ENCODE data around the gene QSOX1.

QSOX1 gene

DNA sequence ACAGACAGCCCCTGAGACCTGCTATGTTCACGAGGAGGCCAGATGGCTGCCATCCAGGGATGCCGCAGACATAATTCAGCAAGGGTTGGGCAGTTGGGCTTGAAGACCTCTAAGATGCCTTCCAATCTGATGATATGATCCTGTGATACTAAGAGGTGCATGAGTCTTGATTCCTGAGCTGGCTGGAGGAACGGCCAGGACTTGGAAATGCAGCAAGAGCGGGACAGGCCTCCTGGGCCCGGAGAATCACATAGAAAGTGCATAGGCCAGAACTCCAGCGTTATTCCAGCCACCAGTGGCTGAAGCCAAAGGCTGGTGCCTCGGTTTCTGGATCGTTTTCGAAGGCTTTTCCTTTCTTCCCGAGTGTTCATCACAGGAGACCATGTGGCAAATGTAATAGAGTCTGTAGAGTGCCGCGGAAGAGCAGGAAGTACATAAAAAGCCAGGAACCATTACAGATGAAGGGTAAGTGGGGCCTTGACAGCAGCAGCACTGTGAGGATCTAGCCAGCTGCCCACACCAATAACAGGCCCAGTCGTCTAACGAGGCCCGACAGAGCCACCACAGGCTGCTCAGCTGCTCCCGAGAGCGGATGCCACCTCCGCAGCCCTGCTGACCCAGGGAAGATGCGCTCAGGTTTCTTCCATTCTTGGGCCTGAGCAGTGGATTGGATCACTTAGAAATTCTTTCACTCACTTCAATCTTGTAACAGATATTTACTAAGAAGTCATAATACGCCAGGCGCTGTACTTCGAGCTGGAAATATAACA is 61.4 kb downstream of the QSOX1 start:
- no peak for DNase-seq (ENCODE audit: low read depth)

DNA sequence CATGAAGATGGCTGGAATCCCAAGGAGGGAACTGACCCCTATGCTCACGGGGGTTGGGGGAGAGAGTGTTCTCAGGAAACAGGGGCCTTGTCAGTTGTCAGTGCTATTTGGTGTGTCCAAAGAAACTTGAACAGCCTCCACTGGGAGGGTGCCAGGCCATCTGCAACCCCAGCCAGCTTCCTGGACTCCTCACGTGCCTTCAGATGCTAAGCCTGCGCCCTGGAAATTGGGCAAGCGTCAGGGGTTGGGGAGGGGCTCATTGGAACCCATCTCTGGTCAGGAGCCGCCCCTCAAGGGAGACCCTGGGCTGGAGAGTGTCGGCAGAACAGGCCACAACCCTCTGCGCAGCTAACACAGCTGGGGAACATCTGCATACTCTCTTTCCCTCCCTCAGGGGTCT is 62.3 kb downstream of the QSOX1 start:
- DNase-seq (ENCODE audit: low read depth), result no peak

DNA sequence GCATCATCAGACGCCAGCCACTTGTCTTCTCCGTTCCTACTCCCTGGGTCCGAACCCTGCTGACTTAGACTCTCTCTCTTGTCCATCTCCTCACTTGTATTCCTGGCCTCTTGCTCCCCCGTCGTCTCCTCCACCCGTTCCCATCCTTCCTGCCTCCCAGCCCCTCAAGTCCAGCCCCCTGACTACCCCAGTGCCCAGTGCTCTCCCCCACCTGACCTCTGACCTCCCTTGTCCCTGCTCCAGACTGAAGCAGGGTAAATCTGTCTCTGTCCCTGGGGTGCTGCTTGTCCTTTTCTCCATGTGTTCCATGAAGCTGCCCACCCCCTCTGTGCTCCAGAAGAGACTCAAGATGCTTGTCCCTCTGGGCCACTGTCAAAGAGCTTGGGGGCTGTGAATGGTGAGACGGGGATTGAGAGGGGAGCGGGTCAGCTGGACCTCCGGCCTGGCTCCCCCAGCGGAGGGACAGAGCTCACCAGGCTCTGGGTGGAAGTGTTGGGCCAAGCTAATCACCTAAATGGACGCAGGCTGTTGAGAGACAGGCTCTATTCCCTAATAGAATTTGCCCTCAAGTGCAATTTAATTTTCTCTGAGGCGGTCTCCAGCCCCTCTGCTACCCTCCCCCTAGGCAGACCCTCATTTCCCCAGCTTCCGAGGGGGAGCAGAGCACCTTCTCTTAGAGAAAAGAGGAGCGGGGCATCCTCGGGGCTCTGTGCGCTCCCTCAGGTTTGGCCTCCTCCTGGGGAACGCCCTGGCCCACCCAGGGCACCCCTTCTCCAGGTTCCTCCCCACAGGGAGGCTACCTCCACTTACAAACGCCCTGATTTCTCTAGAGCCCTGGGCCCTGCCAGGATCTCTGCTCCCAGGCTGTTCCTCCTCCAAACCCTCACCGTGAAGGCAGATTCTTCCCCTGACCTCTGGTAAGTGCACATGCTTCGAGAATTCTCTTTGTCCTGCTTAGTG is 64.4 kb downstream of the QSOX1 start:
- DNase-seq (ENCODE audit: low read depth), result no peak

DNA sequence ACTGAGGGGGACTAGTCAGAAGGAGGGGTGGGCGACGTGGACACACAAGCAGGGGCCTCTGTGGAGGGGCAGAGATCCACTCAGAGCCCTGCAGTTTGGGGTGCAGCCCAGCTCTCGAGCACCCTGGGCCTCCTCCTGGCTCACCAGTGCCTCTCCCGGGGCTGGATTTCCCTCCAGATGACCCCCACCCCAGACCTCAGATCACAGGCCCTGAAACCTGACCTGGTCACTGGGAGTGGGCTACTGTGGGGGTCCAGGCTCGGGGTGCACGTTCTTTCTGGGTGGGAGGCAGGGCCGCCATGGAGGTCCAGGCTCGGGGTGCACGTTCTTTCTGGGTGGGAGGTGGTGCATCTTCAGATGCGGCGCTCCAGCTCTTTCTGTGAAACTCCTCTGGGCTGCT is 65.1 kb downstream of the QSOX1 start:
- no peak for DNase-seq (ENCODE audit: low read depth)

DNA sequence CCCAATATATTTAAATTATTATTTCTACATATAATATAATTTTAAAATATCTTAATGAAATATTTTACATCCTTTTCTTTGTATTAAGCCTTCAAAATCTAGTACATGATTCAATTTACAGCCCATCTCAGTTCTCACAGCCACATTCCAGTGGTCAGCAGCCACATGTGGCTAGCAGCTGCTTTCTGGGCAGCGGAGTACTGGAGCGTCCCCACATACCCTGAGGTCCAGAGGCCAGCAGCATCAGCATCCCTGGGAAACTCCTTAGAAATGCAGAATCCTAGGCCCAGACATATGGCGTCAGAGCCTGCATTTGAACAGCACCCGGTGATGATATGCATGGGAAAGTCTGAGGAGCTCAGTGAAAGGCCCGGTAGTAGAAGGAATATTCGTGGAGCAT is 66.8 kb downstream of the QSOX1 start:
- no peak for DNase-seq (ENCODE audit: low read depth)

DNA sequence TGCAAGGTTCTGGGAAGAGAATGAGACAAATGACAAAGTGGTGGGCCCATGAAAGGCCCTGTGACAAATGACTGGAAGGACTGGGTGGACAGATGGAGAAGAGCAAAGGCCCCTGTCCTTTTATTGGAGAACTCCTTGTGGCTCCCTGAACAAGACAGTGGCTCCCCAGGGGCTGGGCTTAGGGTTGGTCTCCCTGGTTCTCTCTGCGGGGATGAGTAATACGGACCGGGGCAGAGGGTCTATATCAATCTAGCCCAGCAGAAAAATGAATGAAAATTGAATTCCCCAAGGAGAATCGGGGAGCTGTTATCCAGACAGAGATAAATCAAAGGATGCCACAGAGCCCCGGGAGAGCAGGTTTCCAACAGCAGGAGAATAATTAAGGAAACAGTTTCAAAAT is 70.2 kb downstream of the QSOX1 start:
- no peak for DNase-seq (ENCODE audit: low read depth)

DNA sequence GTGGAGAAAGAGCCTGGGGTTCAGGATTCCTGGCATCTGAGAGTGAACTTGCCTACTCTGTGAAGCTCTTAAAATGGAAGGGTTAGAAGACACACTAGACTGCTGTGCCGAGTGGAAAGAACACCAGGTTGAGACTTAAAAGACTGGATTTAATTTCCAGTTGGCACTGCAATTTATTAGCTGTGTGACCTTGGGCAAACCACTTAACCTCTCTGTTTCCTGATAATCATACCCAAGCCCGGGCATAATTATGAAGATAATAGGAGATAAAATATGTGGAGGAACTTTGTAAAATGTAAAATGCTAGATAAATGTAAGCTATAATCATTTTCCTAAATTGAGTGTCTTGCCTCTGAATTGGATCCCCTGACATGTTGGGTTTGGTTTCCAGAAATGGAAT is 70.7 kb downstream of the QSOX1 start:
- DNase-seq (ENCODE audit: low read depth), result no peak

DNA sequence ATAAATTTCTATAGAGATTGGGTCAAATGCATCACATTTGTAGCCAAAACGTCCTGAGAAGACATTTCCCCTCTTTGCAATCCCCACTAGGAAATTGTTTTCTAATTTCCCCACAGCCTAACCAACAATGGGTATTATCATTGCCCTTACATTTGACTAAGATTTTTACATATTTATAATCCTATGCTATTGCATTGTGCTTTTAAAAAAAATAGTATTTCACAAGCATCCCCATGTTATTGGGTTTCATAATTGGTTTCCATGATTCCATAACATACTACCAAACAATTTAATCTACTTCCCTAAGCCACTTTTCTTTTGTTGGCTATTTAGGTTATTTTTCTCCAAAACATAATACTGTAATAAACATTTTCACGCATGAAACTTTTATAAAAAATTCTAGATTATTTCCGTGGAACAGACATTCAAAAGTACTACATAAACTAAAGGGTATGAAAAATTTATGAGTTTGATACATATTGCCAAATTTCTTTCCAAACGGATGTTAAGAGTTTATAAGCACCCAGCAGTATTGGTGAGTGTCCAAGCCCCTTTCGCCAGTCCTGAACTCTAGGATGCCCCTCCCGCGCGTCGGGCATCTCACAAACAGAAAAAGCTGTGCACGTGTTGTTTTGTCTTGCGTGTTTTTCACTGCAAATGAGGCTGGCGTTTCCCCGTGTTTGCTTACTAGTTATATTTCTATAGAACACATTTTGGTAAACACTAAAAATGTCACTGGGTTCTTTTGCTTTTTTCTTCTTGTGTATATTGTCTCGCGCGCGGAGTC is 73.4 kb downstream of the QSOX1 start:
- DNase-seq (ENCODE audit: low read depth), result no peak

DNA sequence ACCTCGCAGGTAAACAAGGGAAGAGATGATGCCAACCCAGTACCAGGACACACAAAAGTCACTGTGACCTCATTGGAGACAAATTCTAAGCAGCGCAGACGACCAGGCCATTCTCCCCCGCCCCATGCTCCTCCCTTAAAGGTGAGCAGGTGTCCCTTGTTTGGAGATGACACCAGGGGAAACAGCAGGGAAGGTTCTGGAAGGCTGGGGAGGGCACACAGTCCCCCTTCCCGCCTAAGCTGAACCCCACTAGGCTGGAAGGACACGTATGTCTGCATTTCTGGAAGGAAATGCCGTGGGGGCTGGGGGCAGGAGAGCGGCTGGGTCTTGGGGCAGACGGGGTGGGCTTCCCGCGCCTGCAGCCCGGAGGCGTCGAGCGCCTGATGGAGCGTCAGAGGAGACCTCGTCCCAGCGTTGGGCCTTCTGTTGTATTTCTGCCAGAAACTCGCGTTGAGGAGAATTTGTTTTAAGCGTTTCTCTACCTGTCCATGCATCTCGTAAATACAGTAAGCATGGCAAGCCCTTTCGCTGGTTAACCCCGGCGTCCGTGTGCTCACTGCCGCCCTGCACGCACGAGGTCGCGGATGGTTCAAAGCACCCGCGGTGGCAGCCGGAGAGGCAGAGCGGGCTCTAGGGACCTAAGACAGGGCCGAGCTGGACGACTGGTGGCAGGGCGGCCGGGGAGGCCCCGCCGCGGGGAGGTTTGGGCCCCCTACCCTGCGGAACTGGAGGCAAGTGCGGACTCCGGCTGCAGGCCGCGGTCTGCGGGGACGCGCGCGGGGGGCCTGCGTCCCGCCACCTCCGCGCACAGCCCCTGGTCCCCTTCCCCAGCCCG is 74.2 kb downstream of the QSOX1 start:
- no peak for DNase-seq (ENCODE audit: low read depth)

DNA sequence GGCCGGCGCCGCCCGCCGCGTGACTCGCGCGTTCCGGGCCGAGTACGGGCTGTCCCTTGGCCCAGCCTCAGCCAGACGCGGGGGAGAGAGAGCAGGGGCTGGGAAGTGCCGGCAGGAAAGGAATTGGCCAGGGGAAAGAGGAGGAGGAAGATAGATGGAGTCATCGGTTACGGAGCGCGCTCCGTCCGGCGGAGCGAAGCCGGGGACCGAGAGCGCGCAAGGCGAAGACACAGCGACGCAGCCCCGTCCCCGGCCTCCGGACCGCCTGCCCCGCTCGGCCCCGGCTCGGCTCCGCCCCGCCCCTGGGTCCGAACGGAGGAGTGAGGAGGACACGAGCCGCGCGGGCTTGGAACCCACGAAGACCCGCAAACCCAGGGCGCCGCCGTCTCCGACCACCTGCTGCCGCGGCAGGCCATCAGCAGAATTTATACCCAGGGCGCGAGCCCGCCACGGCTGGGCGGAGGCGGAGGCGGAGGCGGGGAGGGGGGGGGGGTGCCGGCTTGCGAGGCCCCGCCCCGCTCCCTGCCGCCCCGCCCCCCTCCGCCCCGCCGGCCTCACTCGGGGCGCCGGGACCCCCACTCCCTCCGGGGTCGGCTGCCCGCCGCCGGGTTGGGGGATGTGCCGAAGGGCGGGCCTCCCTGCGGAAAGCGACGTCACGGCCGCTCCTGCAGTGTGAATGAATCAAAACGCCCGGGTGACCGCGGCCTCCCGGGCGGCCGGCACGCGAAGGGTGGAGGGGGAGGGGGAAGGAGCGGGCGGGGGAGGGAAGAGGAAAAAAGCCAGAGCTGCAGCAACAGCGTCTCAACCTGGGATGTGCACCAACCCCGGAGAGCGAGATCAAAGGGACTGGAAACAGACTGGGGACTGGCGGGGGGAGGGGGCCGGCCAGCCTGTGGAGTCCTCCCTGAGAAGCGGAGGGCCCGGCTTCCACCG is 75.1 kb downstream of the QSOX1 start, which contains the start of gene LHX4:
LHX4 (plus strand) TSS at position 782 of the 933 bp plus-strand sequence. CDS start 266 bp downstream, outside the sequence.
- no peak for DNase-seq (ENCODE audit: low read depth)

DNA sequence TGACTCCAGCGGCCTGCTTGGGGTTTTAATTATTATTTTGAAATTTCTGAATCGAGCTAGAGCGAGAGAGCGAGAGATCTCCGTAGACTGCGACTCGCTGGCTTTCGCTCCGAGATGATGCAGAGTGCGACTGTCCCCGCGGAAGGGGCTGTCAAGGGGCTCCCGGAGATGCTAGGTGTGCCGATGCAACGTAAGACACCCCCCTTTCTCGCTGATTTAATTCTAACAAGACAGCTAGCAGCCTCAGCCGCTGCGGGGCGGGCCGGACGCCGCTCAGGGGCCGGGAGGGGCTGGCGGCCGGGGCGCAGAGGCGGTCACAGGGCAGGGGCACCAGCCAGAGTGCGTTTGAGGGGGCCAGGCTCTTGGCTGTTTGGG is 75.7 kb downstream of the QSOX1 start:
- no peak for DNase-seq (ENCODE audit: low read depth)

DNA sequence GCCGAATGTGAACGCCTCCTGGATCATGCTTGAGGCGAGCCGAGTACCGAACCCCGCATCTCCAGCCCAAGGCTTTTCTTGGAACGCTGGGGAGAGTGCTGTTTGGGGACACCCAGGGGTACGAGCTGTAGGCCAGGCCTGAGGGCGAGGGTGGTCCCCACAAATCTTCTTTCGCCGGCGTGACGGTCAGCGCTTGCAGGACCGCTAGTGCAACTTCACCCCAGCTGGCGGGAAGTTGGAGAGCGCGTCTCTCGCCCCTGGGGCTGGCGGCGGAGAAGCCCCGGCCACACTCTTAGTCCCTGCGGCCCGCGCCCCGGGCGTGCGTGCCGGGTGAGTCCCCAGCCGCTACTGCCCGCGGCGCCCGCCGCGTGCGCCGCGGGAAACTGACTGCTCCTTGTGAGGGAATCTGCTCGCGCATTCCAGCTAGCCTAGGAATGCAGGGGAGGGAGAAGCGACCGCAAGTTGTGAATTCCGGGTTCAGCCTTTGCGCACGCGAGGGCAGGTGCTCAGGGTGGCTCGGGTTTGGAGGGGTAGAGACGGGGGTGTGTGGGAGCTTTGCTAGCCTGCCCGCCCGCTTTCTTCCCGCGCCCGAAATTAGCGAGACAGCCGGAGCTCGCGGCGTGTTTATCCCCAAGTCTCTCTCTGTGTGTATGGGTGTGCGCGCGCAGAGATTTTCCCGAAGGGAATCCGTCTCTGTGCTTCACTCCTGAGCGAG is 76.3 kb downstream of the QSOX1 start:
- no peak for DNase-seq (ENCODE audit: low read depth)

DNA sequence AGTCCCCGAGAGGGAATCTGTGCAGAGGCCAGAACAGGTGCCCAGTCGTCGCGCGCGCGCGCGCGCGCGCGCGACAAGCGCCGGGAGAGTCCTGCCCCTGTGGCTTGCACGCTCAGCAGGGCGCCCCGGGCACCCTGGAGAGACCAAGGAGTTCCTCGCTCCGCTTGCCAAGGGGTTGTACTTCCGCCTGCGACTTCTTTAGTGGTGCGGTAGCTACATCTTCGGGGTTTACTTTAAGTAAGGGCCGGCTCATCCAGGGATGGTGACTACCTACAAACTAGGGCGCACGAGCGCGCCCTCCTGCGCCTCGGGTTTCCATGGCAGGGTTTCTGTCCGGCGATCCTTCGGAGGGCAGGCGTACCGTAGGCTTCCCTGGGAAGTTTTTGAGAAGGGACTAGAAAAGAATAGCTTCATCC is 76.8 kb downstream of the QSOX1 start:
- DNase-seq (ENCODE audit: low read depth), result no peak

DNA sequence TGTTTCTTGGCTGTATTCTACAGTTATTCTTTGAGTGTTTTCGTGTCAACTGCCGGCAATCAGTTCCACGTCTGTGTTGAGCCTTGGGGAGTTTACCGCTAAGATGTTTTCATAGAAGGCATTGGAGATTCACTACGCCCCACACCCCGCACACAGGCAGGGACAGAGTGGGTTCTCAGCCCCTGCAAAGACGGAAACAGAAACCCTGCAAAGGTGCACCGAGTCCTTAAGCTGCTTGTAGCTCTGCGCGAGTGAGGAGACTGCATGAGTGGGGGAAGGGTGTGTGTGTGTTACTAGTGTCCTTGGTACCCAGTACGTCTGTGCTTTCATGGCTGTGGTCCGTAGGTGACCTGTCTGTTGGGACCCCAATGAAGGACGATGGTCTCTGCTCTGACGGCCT is 77.3 kb downstream of the QSOX1 start:
- no peak for DNase-seq (ENCODE audit: low read depth)

DNA sequence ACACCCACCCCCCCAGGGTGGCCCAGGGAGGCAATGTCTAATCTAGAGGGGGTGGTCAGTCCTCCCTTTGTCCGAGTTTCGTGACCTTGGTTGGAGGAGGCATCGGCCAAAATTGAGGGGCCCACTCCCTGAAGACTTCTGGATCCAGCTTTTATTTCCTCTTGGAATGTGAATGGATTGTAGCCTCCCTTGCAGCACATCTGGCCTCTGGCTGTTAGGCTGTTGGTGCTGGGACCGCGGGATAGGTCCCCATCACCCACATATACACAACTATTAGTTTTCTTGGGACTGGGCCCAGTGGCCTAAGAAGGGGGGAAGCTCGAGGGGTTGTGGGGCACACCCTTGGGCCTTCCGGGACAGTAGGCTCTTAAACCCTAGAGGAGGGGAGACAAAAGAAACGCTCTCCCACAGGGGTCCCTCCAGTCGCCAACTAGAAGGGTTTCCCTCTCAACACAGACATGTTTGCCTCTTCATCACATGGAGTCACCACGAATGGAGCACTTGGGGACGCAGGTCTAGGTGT is 77.9 kb downstream of the QSOX1 start:
- no peak for DNase-seq (ENCODE audit: low read depth)

DNA sequence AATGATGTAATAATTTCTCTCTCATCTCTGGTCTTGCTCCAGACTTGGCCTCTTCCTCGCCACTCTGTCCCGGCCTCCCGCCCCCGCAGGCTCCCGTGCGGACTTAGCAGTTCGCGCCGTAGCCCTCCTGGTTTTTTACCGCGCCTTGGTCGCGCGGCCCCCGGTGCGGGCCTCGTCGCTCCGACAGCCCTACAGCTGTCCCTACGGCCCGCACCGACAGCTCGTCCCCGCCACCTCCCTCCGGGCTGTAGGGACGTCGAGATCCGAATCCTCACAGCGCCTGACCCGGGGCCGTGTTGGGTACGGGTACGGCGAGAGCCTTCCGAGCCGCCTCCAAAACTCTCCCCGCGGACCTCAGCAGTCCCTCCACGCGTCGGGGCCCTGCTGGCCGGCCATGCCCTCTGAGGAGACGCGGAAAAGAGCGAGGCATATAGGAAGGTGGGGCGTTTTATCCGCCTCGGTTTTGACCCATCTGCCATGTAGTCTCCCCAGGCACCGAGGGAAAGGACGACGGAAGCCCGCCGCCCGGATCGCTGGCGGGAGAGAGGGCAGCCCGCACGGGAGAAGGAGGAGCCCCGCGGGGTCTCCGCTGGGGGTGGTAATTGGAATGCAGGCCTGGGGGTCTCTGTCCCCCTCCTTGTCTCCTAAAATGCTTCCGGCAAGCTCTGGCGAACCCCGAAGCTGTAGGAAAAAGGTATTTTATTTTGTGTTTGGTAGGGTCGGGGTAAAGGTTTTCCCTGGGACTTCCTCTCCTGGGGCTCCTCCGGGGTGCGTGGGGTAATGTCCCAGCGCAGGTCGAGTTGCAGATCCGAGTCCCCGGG is 78.7 kb downstream of the QSOX1 start:
- DNase-seq (ENCODE audit: low read depth), result no peak

DNA sequence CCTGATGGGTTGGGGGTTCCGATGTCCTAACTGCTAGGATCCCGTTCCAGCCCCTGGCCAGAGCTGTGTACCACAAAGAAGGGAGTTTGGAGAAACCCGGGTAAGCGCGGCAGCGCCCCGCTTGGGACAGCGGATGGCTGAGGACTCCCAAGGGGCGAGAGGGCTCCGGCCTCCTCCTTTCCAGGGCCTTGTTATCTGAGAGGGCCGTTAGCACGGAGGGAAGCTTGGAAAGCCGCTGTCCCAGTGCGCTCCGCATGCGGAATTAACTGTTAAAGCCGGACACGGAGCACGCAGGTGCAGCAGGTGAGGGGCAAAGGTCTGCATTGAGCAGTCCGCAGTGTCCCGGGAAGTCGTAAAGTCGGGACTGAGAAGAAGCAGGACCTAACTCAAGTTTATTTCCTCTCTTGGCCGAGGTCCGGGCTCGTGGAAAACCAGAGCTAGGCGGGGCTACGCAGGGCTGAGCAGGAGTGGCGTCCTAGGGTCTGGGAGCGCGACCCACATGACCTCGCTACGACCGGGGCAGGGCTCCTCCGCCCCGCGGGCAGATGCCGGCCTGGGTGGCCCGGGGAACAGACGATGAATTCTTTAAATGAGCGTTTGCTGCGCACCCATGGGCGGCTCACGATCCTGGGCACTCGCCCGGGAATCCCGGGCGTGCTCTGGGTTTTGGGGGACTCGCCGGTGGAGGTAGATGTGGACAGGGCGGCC is 79.9 kb downstream of the QSOX1 start:
- no peak for DNase-seq (ENCODE audit: low read depth)

DNA sequence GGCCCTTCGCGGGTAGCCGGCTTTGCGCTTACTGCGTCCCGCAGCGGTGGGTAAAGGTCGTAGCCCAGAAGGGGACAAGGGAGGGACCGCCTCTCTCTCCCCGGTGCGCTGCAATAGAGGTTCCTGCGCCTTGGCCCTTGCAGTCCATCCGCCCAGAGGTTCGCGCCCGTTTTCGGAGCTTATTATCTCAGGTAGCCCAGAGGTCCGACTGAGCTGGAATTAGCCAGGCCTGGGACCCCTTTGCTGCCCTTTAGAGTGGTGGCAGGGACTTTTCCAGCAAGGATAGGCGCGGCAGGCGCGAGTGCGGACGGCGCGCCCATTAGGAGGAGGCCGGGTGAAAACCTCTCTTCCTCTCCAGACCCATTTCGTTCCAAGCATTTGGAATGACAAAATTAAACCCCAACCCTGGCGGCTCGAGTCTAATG is 80.4 kb downstream of the QSOX1 start:
- DNase-seq (ENCODE audit: low read depth), result no peak

Data from T follicular helper cell (primary cell).